ENCODE results near the gene RNF141.

DNA sequence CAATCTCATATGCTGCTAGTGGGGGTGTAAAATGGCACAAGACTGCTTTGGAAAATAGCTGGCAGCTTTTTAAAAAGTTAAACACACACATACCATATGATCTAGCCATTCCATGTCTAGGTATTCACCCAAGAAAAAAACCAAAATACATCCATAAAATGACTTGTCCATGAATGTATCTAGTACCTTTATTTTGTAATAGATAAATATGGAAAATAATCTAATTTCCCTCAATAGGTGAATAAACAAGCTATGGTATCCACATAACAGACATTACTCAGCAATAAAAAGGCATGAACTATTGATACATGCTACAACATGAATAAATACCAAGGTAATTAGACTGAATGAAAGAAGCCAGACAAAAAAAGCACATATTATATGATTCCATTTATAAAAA, 22.9 kb downstream of the RNF141 start:
- TF ChIP-seq PATZ1 (CRISPR knock-in tag; IDR thresholded peaks at IDR 0.05; ENCODE audit: borderline replicate concordance) (no peak), ZC3H10 (CRISPR knock-in tag; IDR thresholded peaks at IDR 0.05) (no peak), ESRRG (CRISPR knock-in tag; IDR thresholded peaks at IDR 0.05) (no peak), PPARA (CRISPR knock-in tag; IDR thresholded peaks at IDR 0.05; ENCODE audit: borderline replicate concordance) (no peak), ZNF565 (CRISPR knock-in tag; conservative IDR thresholded peaks at IDR 0.05; ENCODE audit: low read depth) (no peak)
